Femur (tissue), 1 donor: ENCODE data around the gene IL13.

ENCODE experiments used
- DNase-seq: peaks from one replicate; pipeline ENCODE4 v3.0.0-alpha.2; 2017

IL13 gene

GRCh38 chr5:132673488-132673887 is 15.5 kb downstream of the IL13 start:
- DNase-seq, result no peak

- DNase-seq, result no peak
Observed at GRCh38 chr5:132673939-132674630, 16.1 kb downstream of the IL13 start, which contains the start of gene IL4. IL4 (plus strand) TSS chr5:132673989; CDS start chr5:132674051, 62 bp downstream.

GRCh38 chr5:132674671-132675506 is 16.9 kb downstream of the IL13 start:
- no peak for DNase-seq

GRCh38 chr5:132675936-132676689 is 18.1 kb downstream of the IL13 start:
- DNase-seq, result no peak

GRCh38 chr5:132677191-132677590 is 19.2 kb downstream of the IL13 start:
- DNase-seq, result no peak

GRCh38 chr5:132677682-132678400 is 19.9 kb downstream of the IL13 start:
- DNase-seq, result no peak

- DNase-seq, result no peak
Observed at GRCh38 chr5:132678735-132679134, 20.8 kb downstream of the IL13 start.

- no peak for DNase-seq
Observed at GRCh38 chr5:132679166-132679565, 21.2 kb downstream of the IL13 start.

- no peak for DNase-seq
Observed at GRCh38 chr5:132679717-132680380, 21.9 kb downstream of the IL13 start.

- DNase-seq, result no peak
Observed at GRCh38 chr5:132680780-132681475, 23.0 kb downstream of the IL13 start.

- DNase-seq, result no peak
Observed at GRCh38 chr5:132681476-132681831, 23.5 kb downstream of the IL13 start.

GRCh38 chr5:132681983-132682382 is 24.0 kb downstream of the IL13 start:
- DNase-seq, result no peak

- no peak for DNase-seq
Observed at GRCh38 chr5:132684491-132684890, 26.5 kb downstream of the IL13 start.

- DNase-seq, result no peak
Observed at GRCh38 chr5:132684922-132685720, 27.1 kb downstream of the IL13 start.

- no peak for DNase-seq
Observed at GRCh38 chr5:132686193-132686592, 28.2 kb downstream of the IL13 start.

GRCh38 chr5:132687995-132688394 is 30.0 kb downstream of the IL13 start:
- no peak for DNase-seq

- DNase-seq, result no peak
Observed at GRCh38 chr5:132688536-132689339, 30.8 kb downstream of the IL13 start.

GRCh38 chr5:132689513-132689912 is 31.5 kb downstream of the IL13 start:
- DNase-seq, result no peak

GRCh38 chr5:132690156-132690555 is 32.2 kb downstream of the IL13 start:
- DNase-seq, result no peak
